ENCODE results near the gene IFNAR1. TPM values are rescaled to one million over a fixed set of nuclear protein-coding genes. Genes with fewer than 3 reads are reported as not detected.

Gene IFNAR1
- total RNA-seq, 1 donor from 2014 or later, result 42.8 TPM

- Mint-ChIP-seq H3K4me1 (ENCODE audit: unreplicated experiment) (no peaks in the 10 kb centered on the region), H3K4me3 (ENCODE audit: unreplicated experiment) (no peak overlapping the region), H3K9me3 (ENCODE audit: unreplicated experiment) (no peaks in the 10 kb centered on the region), H3K27ac (ENCODE audit: unreplicated experiment) (no peak overlapping the region), H3K36me3 (ENCODE audit: unreplicated experiment) (peaks cover 33% of the 10 kb centered on the region), H3K27me3 (ENCODE audit: unreplicated experiment) (no peaks in the 10 kb centered on the region)
- no peak for DNase-seq (ENCODE audit: extremely low spot score, unreplicated experiment)
- no peak for TF ChIP-seq CTCF (IDR thresholded peaks at IDR 0.05)
Measured at GRCh38 chr21:33348706-33349105, 23.9 kb downstream of the IFNAR1 start.

GRCh38 chr21:33350676-33351075 is 25.9 kb downstream of the IFNAR1 start:
- no peak for DNase-seq (ENCODE audit: extremely low spot score, unreplicated experiment)
- no peak overlapping the region for H3K4me3 Mint-ChIP-seq (ENCODE audit: unreplicated experiment)
- H3K27ac Mint-ChIP-seq (ENCODE audit: unreplicated experiment), result no peak overlapping the region
- H3K4me1 Mint-ChIP-seq (ENCODE audit: unreplicated experiment), result peaks cover 4% of the 10 kb centered on the region
- no peak for TF ChIP-seq CTCF (IDR thresholded peaks at IDR 0.05)
- peaks cover 31% of the 10 kb centered on the region for H3K36me3 Mint-ChIP-seq (ENCODE audit: unreplicated experiment)
- H3K27me3 Mint-ChIP-seq (ENCODE audit: unreplicated experiment), result no peaks in the 10 kb centered on the region
- H3K9me3 Mint-ChIP-seq (ENCODE audit: unreplicated experiment), result no peaks in the 10 kb centered on the region

- TF ChIP-seq CTCF (IDR thresholded peaks at IDR 0.05), result no peak
- Mint-ChIP-seq H3K4me1 (ENCODE audit: unreplicated experiment) (peaks cover 10% of the 10 kb centered on the region), H3K27ac (ENCODE audit: unreplicated experiment) (peak overlapping the region; percentile 21), H3K9me3 (ENCODE audit: unreplicated experiment) (no peaks in the 10 kb centered on the region), H3K27me3 (ENCODE audit: unreplicated experiment) (no peaks in the 10 kb centered on the region), H3K36me3 (ENCODE audit: unreplicated experiment) (peaks cover 21% of the 10 kb centered on the region), H3K4me3 (ENCODE audit: unreplicated experiment) (no peak overlapping the region)
- DNase-seq (ENCODE audit: extremely low spot score, unreplicated experiment), result no peak
Measured at GRCh38 chr21:33355355-33355754, 30.6 kb downstream of the IFNAR1 start.

GRCh38 chr21:33355996-33356395 is 31.2 kb downstream of the IFNAR1 start:
- no peak for TF ChIP-seq CTCF (IDR thresholded peaks at IDR 0.05)
- Mint-ChIP-seq H3K36me3 (ENCODE audit: unreplicated experiment) (peaks cover 17% of the 10 kb centered on the region), H3K9me3 (ENCODE audit: unreplicated experiment) (no peaks in the 10 kb centered on the region), H3K4me3 (ENCODE audit: unreplicated experiment) (no peak overlapping the region), H3K27me3 (ENCODE audit: unreplicated experiment) (no peaks in the 10 kb centered on the region), H3K4me1 (ENCODE audit: unreplicated experiment) (peaks cover 17% of the 10 kb centered on the region), H3K27ac (ENCODE audit: unreplicated experiment) (peak overlapping the region; percentile 21)
- DNase-seq (ENCODE audit: extremely low spot score, unreplicated experiment), result peak; percentile 62

GRCh38 chr21:33357177-33357576 is 32.4 kb downstream of the IFNAR1 start:
- Mint-ChIP-seq H3K36me3 (ENCODE audit: unreplicated experiment) (peaks cover 17% of the 10 kb centered on the region), H3K27me3 (ENCODE audit: unreplicated experiment) (no peaks in the 10 kb centered on the region), H3K9me3 (ENCODE audit: unreplicated experiment) (no peaks in the 10 kb centered on the region), H3K4me3 (ENCODE audit: unreplicated experiment) (no peak overlapping the region), H3K4me1 (ENCODE audit: unreplicated experiment) (peaks cover 26% of the 10 kb centered on the region), H3K27ac (ENCODE audit: unreplicated experiment) (no peak overlapping the region)
- no peak for DNase-seq (ENCODE audit: extremely low spot score, unreplicated experiment)
- TF ChIP-seq CTCF (IDR thresholded peaks at IDR 0.05), result no peak
